ENCODE results near the gene PGM2L1.
"Not testable (repeated sequence)": the region's sequence is repeated elsewhere in the genome, so short reads cannot be mapped to it uniquely, and the experiment has no call there.

The PGM2L1 gene

DNA sequence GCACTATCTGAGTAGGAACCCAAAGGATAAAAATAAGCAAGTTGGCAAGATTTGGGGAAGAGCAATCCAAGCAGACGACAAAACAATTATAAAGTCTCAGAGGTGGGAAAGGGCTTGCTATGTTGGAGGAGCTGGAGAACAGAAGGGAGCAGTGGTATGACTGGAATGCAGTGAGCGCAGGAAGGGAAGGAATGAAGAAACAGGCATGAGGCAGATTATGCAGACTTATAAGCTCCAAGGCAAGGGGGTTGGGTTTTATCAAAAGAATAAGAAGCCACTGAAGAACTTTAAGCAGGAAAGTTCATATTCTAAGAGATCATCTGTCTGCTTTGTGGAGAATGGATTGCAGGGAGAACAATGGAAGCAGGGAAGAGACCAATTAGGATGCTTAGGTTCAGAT, 31.7 kb downstream of the PGM2L1 start:
- Histone ChIP-seq H3K9me3 (replicated peaks; ENCODE audit: low read length) (no peaks in the 10 kb centered on the region), H3K36me3 (ENCODE audit: insufficient read depth, low read length) (peaks cover 12% of the 10 kb centered on the region), H3K4me3 (ENCODE audit: low read length) (no peak overlapping the region), H3K27me3 (ENCODE audit: control insufficient read depth, insufficient read depth, low read length) (no peaks in the 10 kb centered on the region), H3K4me1 (ENCODE audit: control insufficient read depth, insufficient read depth, low read length) (peaks cover 25% of the 10 kb centered on the region), H3K4me2 (ENCODE audit: low read length) (peak overlapping the region; percentile 1), H3K9ac (ENCODE audit: low read depth, low read length) (no peak overlapping the region)

DNA sequence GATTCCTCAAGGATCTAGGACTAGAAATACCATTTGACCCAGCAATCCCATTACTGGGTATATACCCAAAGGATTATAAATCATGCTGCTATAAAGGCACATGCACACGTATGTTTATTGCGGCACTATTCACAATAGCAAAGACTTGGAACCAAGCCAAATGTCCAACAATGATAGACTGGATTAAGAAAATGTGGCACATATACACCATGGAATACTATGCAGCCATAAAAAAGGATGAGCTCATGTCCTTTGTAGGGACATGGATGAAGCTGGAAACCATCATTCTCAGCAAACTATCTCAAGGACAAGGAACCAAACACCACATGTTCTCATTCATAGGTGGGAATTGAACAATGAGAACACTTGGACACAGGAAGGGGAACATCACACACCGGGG, 32.4 kb downstream of the PGM2L1 start:
- H3K9me3 ChIP-seq (replicated peaks; ENCODE audit: low read length); H3K9ac ChIP-seq (ENCODE audit: low read depth, low read length); H3K4me3 ChIP-seq (ENCODE audit: low read length); H3K27me3 ChIP-seq (ENCODE audit: control insufficient read depth, insufficient read depth, low read length); H3K4me2 ChIP-seq (ENCODE audit: low read length): not testable (repeated sequence)
- peaks cover 20% of the 10 kb centered on the region for H3K4me1 ChIP-seq (ENCODE audit: control insufficient read depth, insufficient read depth, low read length)
- peaks cover 12% of the 10 kb centered on the region for H3K36me3 ChIP-seq (ENCODE audit: insufficient read depth, low read length)

DNA sequence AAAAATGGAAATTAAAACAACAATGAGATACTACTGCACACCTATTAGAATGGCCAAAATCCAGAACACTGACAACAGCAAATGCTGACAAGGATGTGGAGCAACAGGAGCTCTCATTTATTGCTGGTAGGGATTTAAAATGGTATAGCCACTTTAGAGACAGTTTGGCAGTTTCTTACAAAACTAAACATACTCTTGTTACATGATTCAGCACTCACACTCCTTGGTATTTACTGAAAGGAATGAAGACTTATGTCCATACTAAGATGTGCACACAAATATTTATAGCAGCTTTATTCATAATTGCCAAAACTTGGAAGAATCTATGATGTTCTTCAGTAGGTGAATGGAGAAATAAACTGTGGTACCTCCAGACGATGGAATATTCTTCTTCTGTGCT, 40.8 kb downstream of the PGM2L1 start:
- Histone ChIP-seq H3K9me3 (replicated peaks; ENCODE audit: low read length) (no peaks in the 10 kb centered on the region), H3K9ac (ENCODE audit: low read depth, low read length) (no peak overlapping the region), H3K4me3 (ENCODE audit: low read length) (no peak overlapping the region), H3K4me2 (ENCODE audit: low read length) (no peak overlapping the region), H3K4me1 (ENCODE audit: control insufficient read depth, insufficient read depth, low read length) (no peaks in the 10 kb centered on the region), H3K27me3 (ENCODE audit: control insufficient read depth, insufficient read depth, low read length) (no peaks in the 10 kb centered on the region), H3K36me3 (ENCODE audit: insufficient read depth, low read length) (peaks cover 9% of the 10 kb centered on the region)

DNA sequence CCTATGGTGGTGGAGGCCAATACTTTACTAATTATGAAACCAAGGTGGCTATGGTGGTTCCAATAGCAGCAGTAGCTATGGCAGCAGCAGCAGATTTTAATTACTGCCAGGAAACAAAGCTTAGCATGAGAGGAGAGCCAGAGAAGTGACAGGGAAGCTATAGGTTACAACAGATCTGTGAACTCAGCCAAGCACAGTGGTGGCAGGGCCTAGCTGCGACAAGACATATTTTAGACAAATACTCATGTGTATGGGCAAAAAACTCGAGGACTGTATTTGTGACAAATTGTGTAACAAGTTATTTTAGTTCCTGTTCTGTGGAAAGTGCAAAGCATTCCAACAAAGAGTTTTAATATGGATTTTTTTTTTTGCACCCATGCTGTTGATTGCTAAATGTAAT, 42.6 kb downstream of the PGM2L1 start:
- no peak overlapping the region for H3K9ac ChIP-seq (ENCODE audit: low read depth, low read length)
- H3K9me3 ChIP-seq (replicated peaks; ENCODE audit: low read length) = no peaks in the 10 kb centered on the region
- H3K4me2 ChIP-seq (ENCODE audit: low read length) = no peak overlapping the region
- H3K36me3 ChIP-seq (ENCODE audit: insufficient read depth, low read length) = peaks cover 7% of the 10 kb centered on the region
- H3K4me3 ChIP-seq (ENCODE audit: low read length) = no peak overlapping the region
- H3K4me1 ChIP-seq (ENCODE audit: control insufficient read depth, insufficient read depth, low read length) = no peaks in the 10 kb centered on the region
- H3K27me3 ChIP-seq (ENCODE audit: control insufficient read depth, insufficient read depth, low read length) = no peaks in the 10 kb centered on the region

DNA sequence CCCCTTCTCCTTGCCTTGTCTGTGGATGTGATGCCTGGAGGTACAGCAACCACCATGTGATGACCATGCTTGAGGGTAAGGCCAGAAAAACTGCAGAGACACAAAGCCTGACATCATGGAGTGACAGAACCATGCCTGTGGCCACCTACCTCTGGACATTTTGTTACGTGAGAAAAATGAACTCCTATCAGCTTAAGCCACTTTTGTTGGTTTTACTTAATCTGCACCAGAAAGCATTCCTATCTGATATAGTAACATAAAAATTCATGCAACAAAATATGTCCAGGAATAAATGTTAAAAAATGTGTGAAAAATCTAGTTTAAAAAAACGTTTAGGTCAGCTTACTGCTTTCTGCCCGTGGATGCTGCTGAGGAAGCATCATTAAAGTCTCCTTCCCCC, 44.2 kb downstream of the PGM2L1 start:
- no peaks in the 10 kb centered on the region for H3K27me3 ChIP-seq (ENCODE audit: control insufficient read depth, insufficient read depth, low read length)
- H3K9ac ChIP-seq (ENCODE audit: low read depth, low read length) = no peak overlapping the region
- H3K9me3 ChIP-seq (replicated peaks; ENCODE audit: low read length) = no peaks in the 10 kb centered on the region
- no peak overlapping the region for H3K4me2 ChIP-seq (ENCODE audit: low read length)
- no peaks in the 10 kb centered on the region for H3K36me3 ChIP-seq (ENCODE audit: insufficient read depth, low read length)
- H3K4me3 ChIP-seq (ENCODE audit: low read length) = no peak overlapping the region
- H3K4me1 ChIP-seq (ENCODE audit: control insufficient read depth, insufficient read depth, low read length) = no peaks in the 10 kb centered on the region

DNA sequence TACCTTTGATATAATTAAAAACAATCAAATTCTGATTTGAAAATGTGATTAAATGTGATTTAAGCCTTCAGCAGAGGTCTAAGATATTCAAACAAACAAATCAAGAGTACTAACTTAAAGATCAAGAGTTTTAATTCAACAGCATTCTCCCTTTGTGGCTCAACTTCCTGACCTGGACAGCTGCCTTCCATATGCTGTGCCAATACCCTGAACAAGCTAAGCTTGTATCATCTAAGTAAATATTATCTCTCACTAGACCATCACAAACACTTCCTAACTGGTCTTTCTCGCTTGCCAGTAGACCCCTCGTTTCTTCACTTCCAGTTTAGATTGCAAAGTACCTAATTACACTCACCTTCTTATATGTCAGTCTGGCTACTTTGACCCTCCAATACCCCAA, 50.9 kb downstream of the PGM2L1 start:
- peaks cover 21% of the 10 kb centered on the region for H3K36me3 ChIP-seq (ENCODE audit: insufficient read depth, low read length)
- no peak overlapping the region for H3K4me2 ChIP-seq (ENCODE audit: low read length)
- H3K9ac ChIP-seq (ENCODE audit: low read depth, low read length) = no peak overlapping the region
- H3K27me3 ChIP-seq (ENCODE audit: control insufficient read depth, insufficient read depth, low read length) = no peaks in the 10 kb centered on the region
- no peaks in the 10 kb centered on the region for H3K9me3 ChIP-seq (replicated peaks; ENCODE audit: low read length)
- no peak overlapping the region for H3K4me3 ChIP-seq (ENCODE audit: low read length)
- H3K4me1 ChIP-seq (ENCODE audit: control insufficient read depth, insufficient read depth, low read length) = peaks cover 7% of the 10 kb centered on the region

DNA sequence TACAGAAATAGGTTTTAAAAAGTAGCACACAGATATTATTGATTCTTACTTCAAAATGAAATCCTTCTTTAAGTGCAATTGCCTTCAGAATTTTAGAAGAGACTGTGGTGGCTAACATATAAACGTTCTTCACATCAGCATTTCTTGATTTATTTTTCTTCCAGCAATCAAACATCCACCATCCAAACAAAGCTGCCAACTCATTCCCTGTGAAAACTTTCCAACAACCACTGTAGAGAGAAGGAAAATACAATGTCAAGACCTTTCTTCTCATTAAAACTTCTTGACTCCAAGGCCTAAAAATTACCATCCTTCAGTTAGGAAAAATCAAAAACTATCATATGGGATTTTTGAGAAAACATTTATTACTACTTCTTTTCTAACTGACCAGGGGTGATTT, 52.8 kb downstream of the PGM2L1 start:
- H3K4me2 ChIP-seq (ENCODE audit: low read length) = no peak overlapping the region
- H3K9ac ChIP-seq (ENCODE audit: low read depth, low read length) = no peak overlapping the region
- no peaks in the 10 kb centered on the region for H3K9me3 ChIP-seq (replicated peaks; ENCODE audit: low read length)
- no peaks in the 10 kb centered on the region for H3K27me3 ChIP-seq (ENCODE audit: control insufficient read depth, insufficient read depth, low read length)
- H3K36me3 ChIP-seq (ENCODE audit: insufficient read depth, low read length) = peaks cover 24% of the 10 kb centered on the region
- H3K4me1 ChIP-seq (ENCODE audit: control insufficient read depth, insufficient read depth, low read length) = peaks cover 12% of the 10 kb centered on the region
- H3K4me3 ChIP-seq (ENCODE audit: low read length) = no peak overlapping the region

DNA sequence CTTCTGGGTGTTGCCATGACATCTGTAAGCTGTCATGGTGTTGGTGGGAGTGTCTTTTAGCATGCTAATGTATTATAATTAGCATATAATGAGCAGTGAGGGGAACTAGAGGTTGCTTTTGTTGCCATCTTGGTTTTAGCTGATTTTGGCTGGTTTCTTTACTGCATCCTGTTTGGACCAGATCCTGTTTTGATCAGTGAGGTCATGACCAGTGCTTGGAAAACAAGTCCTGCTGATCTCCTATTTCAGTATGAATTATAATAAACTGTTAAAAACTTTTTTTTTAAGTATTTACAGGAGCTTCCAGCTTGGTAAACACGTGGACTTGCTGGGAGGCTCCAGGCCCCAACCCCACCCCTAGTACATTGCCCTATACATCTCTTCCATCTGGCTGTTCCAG, 56.3 kb downstream of the PGM2L1 start:
- Histone ChIP-seq H3K36me3 (ENCODE audit: insufficient read depth, low read length) (peaks cover 41% of the 10 kb centered on the region), H3K4me1 (ENCODE audit: control insufficient read depth, insufficient read depth, low read length) (peaks cover 5% of the 10 kb centered on the region), H3K4me3 (ENCODE audit: low read length) (no peak overlapping the region), H3K27me3 (ENCODE audit: control insufficient read depth, insufficient read depth, low read length) (no peaks in the 10 kb centered on the region), H3K9me3 (replicated peaks; ENCODE audit: low read length) (no peaks in the 10 kb centered on the region), H3K4me2 (ENCODE audit: low read length) (no peak overlapping the region), H3K9ac (ENCODE audit: low read depth, low read length) (no peak overlapping the region)

DNA sequence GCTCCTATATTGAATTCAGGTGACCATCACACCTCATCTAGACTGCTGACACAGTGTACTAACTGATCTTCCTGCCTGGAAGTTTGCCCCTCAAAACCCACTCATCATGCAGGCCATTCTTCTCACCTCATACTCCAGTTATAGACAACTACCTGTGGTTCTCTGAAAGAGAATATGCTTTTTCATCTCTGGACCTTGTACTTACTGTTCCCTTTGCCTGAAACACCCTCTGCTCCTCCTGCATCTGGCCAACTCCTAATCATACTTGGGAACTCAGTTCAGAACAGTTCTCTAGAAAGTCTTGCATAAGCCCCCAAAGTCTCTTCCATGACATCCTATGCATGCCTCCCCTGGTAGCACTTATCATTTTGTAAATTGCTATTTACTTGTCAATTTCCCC, 58.6 kb downstream of the PGM2L1 start:
- Histone ChIP-seq H3K9me3 (replicated peaks; ENCODE audit: low read length) (no peaks in the 10 kb centered on the region), H3K4me1 (ENCODE audit: control insufficient read depth, insufficient read depth, low read length) (peaks cover 5% of the 10 kb centered on the region), H3K9ac (ENCODE audit: low read depth, low read length) (no peak overlapping the region), H3K36me3 (ENCODE audit: insufficient read depth, low read length) (peaks cover 29% of the 10 kb centered on the region), H3K27me3 (ENCODE audit: control insufficient read depth, insufficient read depth, low read length) (no peaks in the 10 kb centered on the region), H3K4me3 (ENCODE audit: low read length) (no peak overlapping the region), H3K4me2 (ENCODE audit: low read length) (no peak overlapping the region)

DNA sequence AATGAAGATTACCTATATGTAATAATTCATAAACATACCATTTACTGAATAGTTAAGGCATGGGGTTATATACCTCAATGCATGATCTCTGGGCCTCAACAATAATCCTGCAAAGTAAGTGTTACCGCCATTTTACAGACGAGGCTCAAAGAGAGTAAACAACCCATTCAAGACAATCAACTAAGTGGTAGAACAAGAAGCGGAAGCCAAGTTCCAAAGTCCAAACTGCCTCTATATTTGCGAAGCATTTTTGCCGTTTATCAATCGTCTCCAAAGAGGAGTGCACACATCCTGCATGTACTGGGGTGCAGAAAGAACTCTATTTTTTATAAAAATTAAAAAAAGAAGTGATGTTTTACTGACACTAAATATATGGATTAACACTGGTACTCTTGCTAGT, 59.3 kb downstream of the PGM2L1 start:
- H3K9me3 ChIP-seq (replicated peaks; ENCODE audit: low read length) = no peaks in the 10 kb centered on the region
- H3K27me3 ChIP-seq (ENCODE audit: control insufficient read depth, insufficient read depth, low read length) = no peaks in the 10 kb centered on the region
- peaks cover 5% of the 10 kb centered on the region for H3K4me1 ChIP-seq (ENCODE audit: control insufficient read depth, insufficient read depth, low read length)
- peaks cover 26% of the 10 kb centered on the region for H3K36me3 ChIP-seq (ENCODE audit: insufficient read depth, low read length)
- no peak overlapping the region for H3K4me2 ChIP-seq (ENCODE audit: low read length)
- H3K4me3 ChIP-seq (ENCODE audit: low read length) = no peak overlapping the region
- H3K9ac ChIP-seq (ENCODE audit: low read depth, low read length) = no peak overlapping the region

DNA sequence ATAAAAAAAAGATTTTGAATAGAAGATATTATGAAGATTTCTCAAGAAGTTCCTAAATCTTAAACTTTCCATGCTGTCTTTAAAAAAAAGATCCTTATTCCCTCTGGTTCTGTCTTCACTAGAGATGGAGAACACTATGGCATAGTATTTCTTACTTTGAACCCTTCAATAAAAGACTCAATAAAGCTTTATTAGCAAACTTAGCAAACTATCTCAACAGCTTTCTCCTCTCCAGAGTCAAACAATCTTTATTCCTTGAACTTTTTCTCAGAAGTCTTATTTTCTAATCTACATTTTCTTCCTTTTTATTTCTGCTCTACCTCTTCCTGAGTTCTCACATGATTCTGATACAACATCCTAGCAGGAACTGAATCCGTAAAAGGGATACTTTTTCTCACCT, 65.0 kb downstream of the PGM2L1 start:
- Histone ChIP-seq H3K9ac (ENCODE audit: low read depth, low read length) (no peak overlapping the region), H3K4me2 (ENCODE audit: low read length) (no peak overlapping the region), H3K9me3 (replicated peaks; ENCODE audit: low read length) (no peaks in the 10 kb centered on the region), H3K36me3 (ENCODE audit: insufficient read depth, low read length) (peaks cover 19% of the 10 kb centered on the region), H3K4me1 (ENCODE audit: control insufficient read depth, insufficient read depth, low read length) (peaks cover 16% of the 10 kb centered on the region), H3K27me3 (ENCODE audit: control insufficient read depth, insufficient read depth, low read length) (no peaks in the 10 kb centered on the region), H3K4me3 (ENCODE audit: low read length) (no peak overlapping the region)

DNA sequence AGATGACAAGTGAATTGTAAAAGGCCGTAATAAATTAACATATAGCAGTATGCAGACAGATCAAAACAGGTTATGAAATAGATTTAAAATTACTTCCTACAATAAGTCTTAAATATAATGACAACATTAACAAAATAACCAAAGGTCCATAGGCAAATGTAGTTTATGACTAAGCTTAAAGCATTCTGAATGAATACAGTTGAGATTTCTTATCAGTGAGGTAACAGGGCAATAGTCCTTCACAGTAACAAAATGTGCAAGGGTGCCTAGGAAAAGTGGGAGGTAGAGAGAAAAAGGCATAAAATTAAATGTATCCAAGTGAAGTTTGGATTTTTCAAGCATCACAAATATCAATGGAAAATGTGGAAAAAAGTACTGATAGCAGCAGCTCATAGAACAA, 65.9 kb downstream of the PGM2L1 start:
- Histone ChIP-seq H3K4me3 (ENCODE audit: low read length) (no peak overlapping the region), H3K4me1 (ENCODE audit: control insufficient read depth, insufficient read depth, low read length) (peaks cover 16% of the 10 kb centered on the region), H3K36me3 (ENCODE audit: insufficient read depth, low read length) (peaks cover 15% of the 10 kb centered on the region), H3K9me3 (replicated peaks; ENCODE audit: low read length) (no peaks in the 10 kb centered on the region), H3K4me2 (ENCODE audit: low read length) (no peak overlapping the region), H3K27me3 (ENCODE audit: control insufficient read depth, insufficient read depth, low read length) (no peaks in the 10 kb centered on the region), H3K9ac (ENCODE audit: low read depth, low read length) (no peak overlapping the region)

All from skeletal muscle satellite cell (primary cell).